H1 (cell line): ENCODE measurements around the gene NT5DC3. TPM values are rescaled to one million over a fixed set of nuclear protein-coding genes. Genes with fewer than 3 reads are reported as not detected.

ENCODE experiments used
- CTCF ChIA-PET: fragments of 300-600 bp; sonication (Branson Sonifier 250); formaldehyde crosslinking; loops from one replicate; lab custom pipeline; 2021; ENCODE audit not compliant: partially characterized antibody; lab: Charles Lee
- POLR2A ChIA-PET: fragments of 300-600 bp; sonication (Branson Sonifier 250); formaldehyde crosslinking; loops from one replicate; lab custom pipeline; 2021; ENCODE audit warnings: inconsistent platforms; ENCODE audit not compliant: partially characterized antibody; lab: Charles Lee
- DNase-seq, 2 experiments: peaks; one replicate each; pipeline versions ENCODE4 v3.0.0 to v3.0.0-alpha.2; 2010 to 2022; ENCODE audit warnings: low spot score in 2 of 2, low read depth in 1 of 2, mixed read lengths in 1 of 2
- FAIRE-seq: peaks from 2 replicates; lab custom pipeline; 2011; peaks lifted over from hg19 to GRCh38; lab: Jason Lieb, UNC
- H2AFZ ChIP-seq: 2 replicates; pipeline ENCODE4 v1.8.1; 2012; ENCODE audit warnings: low read length, inconsistent platforms
- H2AK5ac ChIP-seq: 2 replicates; pipeline ENCODE4 v1.6.1; 2013; ENCODE audit warnings: low read depth, low read length
- H2BK120ac ChIP-seq: replicated peaks from 2 replicates; pipeline ENCODE3; 2013; ENCODE audit warnings: low read depth, low read length, inconsistent platforms
- H2BK12ac ChIP-seq: 2 replicates; pipeline ENCODE4 v1.6.1; 2013; ENCODE audit warnings: low read depth, low read length
- H2BK15ac ChIP-seq: 2 replicates; pipeline ENCODE4 v1.6.1; 2013; ENCODE audit warnings: low read length
- H2BK20ac ChIP-seq: 2 replicates; pipeline ENCODE4 v1.6.1; 2013; ENCODE audit warnings: low read length
- H2BK5ac ChIP-seq: 2 replicates; pipeline ENCODE4 v1.6.1; 2013; ENCODE audit warnings: low read depth, low read length
- H3K14ac ChIP-seq: 2 replicates; pipeline ENCODE4 v1.6.1; 2013; ENCODE audit warnings: inconsistent platforms; ENCODE audit not compliant: insufficient read length
- H3K18ac ChIP-seq: 2 replicates; pipeline ENCODE4 v1.6.1; 2013; ENCODE audit warnings: low read length; ENCODE audit errors: extremely low read depth
- H3K23ac ChIP-seq: 2 replicates; pipeline ENCODE4 v1.6.1; 2013; ENCODE audit warnings: inconsistent platforms; ENCODE audit not compliant: insufficient read length
- H3K23me2 ChIP-seq: 2 replicates; pipeline ENCODE4 v1.6.1; 2013; ENCODE audit warnings: low read depth, low read length
- H3K27ac ChIP-seq: 2 replicates; pipeline ENCODE4 v1.6.1; 2011; ENCODE audit warnings: low read depth, low read length, inconsistent platforms
- H3K27me3 ChIP-seq, 4 experiments: replicated peaks in 1 of 4; 1 replicate in 1 of 4; 2 replicates in 3 of 4; pipeline versions ENCODE4 v1.6.1 to v1.8.1; 2011 to 2013; ENCODE audit warnings: low read length in 3 of 4, mild to moderate bottlenecking in 3 of 4, inconsistent platforms in 2 of 4, mixed read lengths in 2 of 4, moderate library complexity in 1 of 4; ENCODE audit not compliant: control insufficient read depth in 3 of 4, insufficient read depth in 3 of 4; ENCODE audit errors: extremely low read depth in 1 of 4
- H3K36me3 ChIP-seq, 4 experiments: 2 replicates each; pipeline versions ENCODE4 v1.6.1 to v1.8.1; 2011 to 2013; ENCODE audit warnings: mild to moderate bottlenecking in 4 of 4, low read length in 3 of 4, moderate library complexity in 2 of 4, control low read depth in 1 of 4, inconsistent platforms in 1 of 4; ENCODE audit not compliant: insufficient read depth in 4 of 4, control insufficient read depth in 2 of 4
- H3K4ac ChIP-seq: replicated peaks from 2 replicates; pipeline ENCODE3; 2013; ENCODE audit warnings: low read length, low read depth, mixed read lengths, inconsistent platforms; ENCODE audit not compliant: insufficient read length
- H3K4me1 ChIP-seq, 4 experiments: replicated peaks in 1 of 4; 1 replicate in 1 of 4; 2 replicates in 3 of 4; pipeline versions ENCODE4 v1.6.1 to v1.8.1; 2011 to 2013; ENCODE audit warnings: low read length in 3 of 4, inconsistent platforms in 2 of 4, mixed read lengths in 1 of 4; ENCODE audit not compliant: insufficient read depth in 4 of 4, control insufficient read depth in 3 of 4
- H3K4me2 ChIP-seq, 2 experiments: 2 replicates each; pipeline versions ENCODE4 v1.6.1 to v1.8.1; 2011 to 2013; ENCODE audit warnings: low read depth in 2 of 2, low read length in 2 of 2, control low read depth in 1 of 2, inconsistent platforms in 1 of 2, mild to moderate bottlenecking in 1 of 2; ENCODE audit not compliant: insufficient read depth in 1 of 2
- H3K4me3 ChIP-seq, 4 experiments: fragments of 200-600, 300-600 bp in 1 of 4; sonication (generic), shearing (Covaris generic), sonication (Bioruptor Twin) in 1 of 4; 2 replicates each; pipeline versions ENCODE4 v1.5.1 to v1.8.1; 2011 to 2016; ENCODE audit warnings: low read length in 4 of 4, low read depth in 3 of 4, control low read depth in 2 of 4, inconsistent platforms in 2 of 4, mild to moderate bottlenecking in 2 of 4, mixed read lengths in 1 of 4, moderate library complexity in 1 of 4; ENCODE audit not compliant: insufficient read depth in 2 of 4; ENCODE audit errors: extremely low read depth in 1 of 4
- H3K56ac ChIP-seq: replicated peaks from 2 replicates; pipeline ENCODE3; 2013; ENCODE audit warnings: low read depth, mild to moderate bottlenecking, mixed read lengths, low read length, inconsistent platforms; ENCODE audit not compliant: insufficient read length
- H3K79me1 ChIP-seq: 2 replicates; pipeline ENCODE4 v1.6.1; 2013; ENCODE audit warnings: low read depth, low read length, control low read depth
- H3K79me2 ChIP-seq, 2 experiments: 2 replicates each; pipeline versions ENCODE4 v1.6.1 to v1.8.1; 2012 to 2013; ENCODE audit warnings: low read length in 2 of 2, mild to moderate bottlenecking in 2 of 2, inconsistent platforms in 1 of 2; ENCODE audit not compliant: insufficient read depth in 2 of 2, control insufficient read depth in 1 of 2
- H3K9ac ChIP-seq, 4 experiments: replicated peaks in 1 of 4; 1 replicate in 1 of 4; 2 replicates in 3 of 4; pipeline versions ENCODE4 v1.6.1 to v1.8.1; 2011 to 2013; ENCODE audit warnings: low read depth in 3 of 4, low read length in 3 of 4, control low read depth in 2 of 4, mild to moderate bottlenecking in 2 of 4, moderate library complexity in 2 of 4, inconsistent platforms in 1 of 4; ENCODE audit errors: extremely low read depth in 1 of 4
- H3K9me3 ChIP-seq, 2 experiments: 2 replicates each; pipeline versions ENCODE4 v1.6.1 to v1.8.1; 2012 to 2013; ENCODE audit warnings: mild to moderate bottlenecking in 2 of 2, moderate library complexity in 2 of 2, control low read depth in 1 of 2, inconsistent platforms in 1 of 2, low read depth in 1 of 2, low read length in 1 of 2, mixed read lengths in 1 of 2; ENCODE audit not compliant: insufficient read depth in 2 of 2
- H4K20me1 ChIP-seq, 2 experiments: replicated peaks in 1 of 2; 2 replicates each; pipeline versions ENCODE3 to v1.8.1; 2011 to 2013; ENCODE audit warnings: inconsistent platforms in 2 of 2, low read length in 2 of 2, mild to moderate bottlenecking in 1 of 2; ENCODE audit not compliant: insufficient read depth in 2 of 2, control insufficient read depth in 1 of 2
- H4K5ac ChIP-seq: 2 replicates; pipeline ENCODE4 v1.6.1; 2013; ENCODE audit warnings: low read length, low read depth, mixed read lengths, inconsistent platforms; ENCODE audit not compliant: insufficient read length
- H4K8ac ChIP-seq: 2 replicates; pipeline ENCODE4 v1.8.0; 2013; ENCODE audit warnings: mild to moderate bottlenecking, moderate library complexity, low read length, inconsistent platforms; ENCODE audit not compliant: insufficient read depth; ENCODE audit errors: extremely low read depth
- H4K91ac ChIP-seq: replicated peaks from 2 replicates; pipeline ENCODE3; 2013; ENCODE audit warnings: low read length, mixed read lengths, inconsistent platforms; ENCODE audit not compliant: insufficient read length
- CTCF ChIP-seq, 3 experiments: IDR thresholded peaks; 1 replicate in 2 of 3; 2 replicates in 1 of 3; pipeline versions ENCODE4 v1.5.1 to v1.6.1; 2011; ENCODE audit warnings: low read length in 3 of 3, mild to moderate bottlenecking in 3 of 3, inconsistent platforms in 2 of 3, low read depth in 1 of 3, moderate library complexity in 1 of 3; ENCODE audit not compliant: insufficient read depth in 1 of 3; ENCODE audit errors: control extremely low read depth in 1 of 3
- EGR1 ChIP-seq: IDR thresholded peaks from 2 replicates; pipeline ENCODE4 v1.6.1; 2011; ENCODE audit warnings: low read depth, low read length, borderline replicate concordance
- MAX ChIP-seq: IDR thresholded peaks from 2 replicates; pipeline ENCODE4 v1.6.1; 2012; ENCODE audit warnings: inconsistent platforms
- RAD21 ChIP-seq, 2 experiments: IDR thresholded peaks in 1 of 2; conservative IDR thresholded peaks in 1 of 2; 2 replicates each; pipeline ENCODE4 v1.6.1; 2011; ENCODE audit warnings: low read depth in 2 of 2, low read length in 2 of 2, improper control_type of control experiment in 1 of 2, inconsistent platforms in 1 of 2, mild to moderate bottlenecking in 1 of 2, moderate library complexity in 1 of 2
- SIN3A ChIP-seq, 2 experiments: IDR thresholded peaks in 1 of 2; conservative IDR thresholded peaks in 1 of 2; 2 replicates each; pipeline ENCODE4 v1.6.1; 2011 to 2012; ENCODE audit warnings: low read length in 2 of 2, improper control_type of control experiment in 1 of 2, low read depth in 1 of 2, mild to moderate bottlenecking in 1 of 2
- YY1 ChIP-seq: IDR thresholded peaks from 2 replicates; pipeline ENCODE4 v1.6.1; 2011; ENCODE audit warnings: low read depth, mild to moderate bottlenecking, low read length
- WGBS, 2 experiments: shearing (Covaris generic) in 1 of 2; methylation state at CpG; one replicate each; pipeline versions ENCODE4 v1.1.6 to v1.1.7; 2013 to 2015; ENCODE audit warnings: low lambda C conversion rate in 2 of 2, mixed read lengths in 2 of 2, inconsistent platforms in 1 of 2, low coverage in 1 of 2, missing lambda C conversion rate in 1 of 2; ENCODE audit not compliant: insufficient replicate concordance in 2 of 2, insufficient coverage in 1 of 2, insufficient read length in 1 of 2; ENCODE audit errors: extremely low coverage in 1 of 2, missing lambda C conversion rate in 1 of 2; 5-methylcytosine and 5-hydroxymethylcytosine counted together
- polyA plus RNA-seq, 7 experiments: library from polyadenylated mRNA; depleted of rRNA in 3 of 7; stranded (reverse) in 5 of 7; unstranded in 2 of 7; fragments of >200 nt in 5 of 7; fragments of 200-250 nt in 2 of 7; gene quantifications; 1 replicate in 5 of 7; 2 replicates in 1 of 7; 4 replicates in 1 of 7; pipeline versions ENCODE4 v1.2.1 to v1.2.3, GENCODE V29; 2011 to 2013; ENCODE audit warnings: missing spikeins in 2 of 7, mixed read lengths in 2 of 7
- total RNA-seq: library from RNA; stranded (reverse); fragmentation: NEBNext Ultra II Directional; extraction: Animal tissue kit (Norgen Biotek cat#: 25700); gene quantifications from 2 replicates; pipeline ENCODE4 v1.2.1, GENCODE V29; 2021

The NT5DC3 gene
- total and polyA plus RNA-seq, 2 of the 8 experiments (the other 6 are each of a cell fraction or from before 2014, with no cell fraction given), result 5.4 to 14.8 TPM

GRCh38 chr12:103745962-103746361, 95.1 kb downstream of the NT5DC3 start:
- Histone ChIP-seq H2BK12ac (no peak overlapping the region), H3K4ac (no peak overlapping the region), H2AK5ac (no peak overlapping the region), H3K4me1 (no peaks in the 10 kb centered on the region; a peak in 1 of 7 replicates), H3K27me3 (no peaks in the 10 kb centered on the region), H3K79me1 (no peaks in the 10 kb centered on the region), H4K5ac (no peak overlapping the region), H3K9ac (no peak overlapping the region), H3K23me2 (no peaks in the 10 kb centered on the region; the same call in 1 of the 2 replicates), H3K36me3 (no peaks in the 10 kb centered on the region), H3K4me2 (no peak overlapping the region; a peak in 1 of 4 replicates), H2BK15ac (no peak overlapping the region), H2BK120ac (no peak overlapping the region), H3K56ac (no peak overlapping the region), H3K18ac (no peak overlapping the region), H4K20me1 (no peaks in the 10 kb centered on the region), H2BK20ac (no peak overlapping the region), H3K14ac (no peak overlapping the region), H2AFZ (peak overlapping the region; percentile 83), H4K8ac (no peak overlapping the region), H4K91ac (no peak overlapping the region), H3K79me2 (no peaks in the 10 kb centered on the region), H3K9me3 (no peaks in the 10 kb centered on the region), H3K27ac (no peak overlapping the region), H2BK5ac (no peak overlapping the region), H3K23ac (no peak overlapping the region), H3K4me3 (no peak overlapping the region)
- peak; percentile 81 for FAIRE-seq
- TF ChIP-seq CTCF (IDR thresholded peaks at IDR 0.05; ENCODE audit: control extremely low read depth in 1 of 3, insufficient read depth in 1 of 3, low read depth in 1 of 3, low read length in 3 of 3) (peak; percentile 24 to 61 (median 55)), EGR1 (no peak), MAX (0 out of 2 replicates have a peak, but pooled peaks have one; percentile 42), YY1 (0 out of 2 replicates have a peak, but pooled peaks have one; percentile 7), RAD21 (IDR thresholded peaks at IDR 0.05 in 1 of 2, conservative IDR thresholded peaks at IDR 0.05 in 1 of 2; ENCODE audit: low read depth in 2 of 2, low read length in 2 of 2) (peak; percentile 50 to 62), SIN3A (conservative IDR thresholded peaks at IDR 0.05 in 1 of 2, IDR thresholded peaks at IDR 0.05 in 1 of 2; ENCODE audit: low read depth in 1 of 2, low read length in 2 of 2) (no peak)
- peak in 1 of 2 experiments; percentile 54 for DNase-seq
- ChIA-PET POLR2A (interaction anchor here (1.3 kb wide), 1 partner anchor 96 kb away, joined by 4 read pairs; no protein-coding TSS in a partner anchor), CTCF (interaction anchor here (0.7 to 1.3 kb wide), 12 partner anchors 8 to 173 kb away, joined by 3 to 4 read pairs (median 3); no protein-coding TSS in a partner anchor)
- WGBS, 2 experiments, result 78% methylated on average over 2 of the region's 2 CpGs; no CpG with 5 or more reads in 1 of the 2 experiments
